Glutamatergic neuron (in vitro differentiated cells): ENCODE measurements around the gene MRLN. TPM values are rescaled to one million over a fixed set of nuclear protein-coding genes. Genes with fewer than 3 reads are reported as not detected.

Source experiments
- DNase-seq: peaks from one replicate; pipeline ENCODE4 v3.0.0; 2022
- H3K27ac Mint-ChIP-seq: one replicate; pipeline ENCODE4 v1.8.0; 2020; ENCODE audit warnings: mild to moderate bottlenecking, mixed read lengths, inconsistent platforms; ENCODE audit not compliant: unreplicated experiment
- H3K27me3 Mint-ChIP-seq: one replicate; pipeline ENCODE4 v1.8.0; 2020; ENCODE audit warnings: mild to moderate bottlenecking, moderate library complexity, mixed read lengths, inconsistent platforms; ENCODE audit not compliant: unreplicated experiment
- H3K36me3 Mint-ChIP-seq: one replicate; pipeline ENCODE4 v1.8.0; 2020; ENCODE audit warnings: mild to moderate bottlenecking, mixed read lengths, inconsistent platforms; ENCODE audit not compliant: unreplicated experiment
- H3K4me1 Mint-ChIP-seq: one replicate; pipeline ENCODE4 v1.8.0; 2020; ENCODE audit warnings: mild to moderate bottlenecking, low read depth, mixed read lengths, inconsistent platforms; ENCODE audit not compliant: unreplicated experiment
- H3K4me3 Mint-ChIP-seq: one replicate; pipeline ENCODE4 v1.8.0; 2020; ENCODE audit warnings: mild to moderate bottlenecking, mixed read lengths, inconsistent platforms; ENCODE audit not compliant: unreplicated experiment
- H3K9me3 Mint-ChIP-seq: one replicate; pipeline ENCODE4 v1.8.0; 2020; ENCODE audit warnings: mild to moderate bottlenecking, moderate library complexity, mixed read lengths, inconsistent platforms; ENCODE audit not compliant: unreplicated experiment
- CTCF ChIP-seq: fragments of 200-600 bp; sonication (generic); IDR thresholded peaks from one replicate; pipeline ENCODE4 v1.5.0; 2021; ENCODE audit not compliant: partially characterized antibody, unreplicated experiment
- total RNA-seq: library from RNA; stranded (reverse); fragmentation: NEBNext Ultra II Directional; extraction: Animal tissue kit (Norgen Biotek cat#: 25700); gene quantifications from one replicate; pipeline ENCODE4 v1.2.1, GENCODE V29; 2021; ENCODE audit not compliant: unreplicated experiment

The MRLN gene
- total RNA-seq, 1 donor from 2014 or later, result not detected

- H3K36me3 Mint-ChIP-seq, result peaks cover 5% of the 10 kb centered on the region
- H3K4me1 Mint-ChIP-seq, result no peaks in the 10 kb centered on the region
- no peaks in the 10 kb centered on the region for H3K27me3 Mint-ChIP-seq
- H3K9me3 Mint-ChIP-seq, result no peaks in the 10 kb centered on the region
- H3K4me3 Mint-ChIP-seq, result peak within 1 kb of the TSS; percentile 88
- no peak within 1 kb of the TSS for H3K27ac Mint-ChIP-seq
- DNase-seq, result peak; percentile 81
- TF ChIP-seq CTCF, result peak; percentile 31
Measured at GRCh38 chr10:59709395-59710125, 43.7 kb downstream of the MRLN start, which contains the start of gene SLC16A9. Gene SLC16A9 (minus strand): TSS chr10:59709850. CDS start chr10:59684291, 25,559 bp downstream.

GRCh38 chr10:59708816-59709394, 44.4 kb downstream of the MRLN start:
- peak; percentile 41 for DNase-seq
- Mint-ChIP-seq H3K9me3 (no peaks in the 10 kb centered on the region), H3K4me3 (peak overlapping the region; percentile 84), H3K4me1 (no peaks in the 10 kb centered on the region), H3K27me3 (no peaks in the 10 kb centered on the region), H3K27ac (no peak overlapping the region), H3K36me3 (peaks cover 5% of the 10 kb centered on the region)
- no peak for TF ChIP-seq CTCF

GRCh38 chr10:59706851-59707797, 46.1 kb downstream of the MRLN start:
- no peaks in the 10 kb centered on the region for H3K27me3 Mint-ChIP-seq
- DNase-seq, result no peak
- H3K9me3 Mint-ChIP-seq, result no peaks in the 10 kb centered on the region
- no peaks in the 10 kb centered on the region for H3K4me1 Mint-ChIP-seq
- TF ChIP-seq CTCF, result no peak
- no peak overlapping the region for H3K4me3 Mint-ChIP-seq
- H3K36me3 Mint-ChIP-seq, result peaks cover 5% of the 10 kb centered on the region
- H3K27ac Mint-ChIP-seq, result no peak overlapping the region

- H3K27me3 Mint-ChIP-seq, result no peaks in the 10 kb centered on the region
- H3K27ac Mint-ChIP-seq, result no peak overlapping the region
- no peaks in the 10 kb centered on the region for H3K9me3 Mint-ChIP-seq
- H3K36me3 Mint-ChIP-seq, result peaks cover 5% of the 10 kb centered on the region
- DNase-seq, result no peak
- no peak for TF ChIP-seq CTCF
- no peaks in the 10 kb centered on the region for H3K4me1 Mint-ChIP-seq
- H3K4me3 Mint-ChIP-seq, result no peak overlapping the region
Measured at GRCh38 chr10:59705931-59706330, 47.3 kb downstream of the MRLN start.
